Measurements from ENCODE around the gene GLB1L2.

GRCh38 chr11:134395002-134395401 lies 63.2 kb downstream of the GLB1L2 start:
- TF ChIP-seq SP1 (IDR thresholded peaks at IDR 0.05) (no peak), BHLHE40 (IDR thresholded peaks at IDR 0.05; ENCODE audit: borderline replicate concordance) (no peak), ARNT (IDR thresholded peaks at IDR 0.05) (no peak), ZNF384 (IDR thresholded peaks at IDR 0.05) (no peak), FOXA1 (IDR thresholded peaks at IDR 0.05) (no peak), PKNOX1 (IDR thresholded peaks at IDR 0.05) (no peak), FOXM1 (IDR thresholded peaks at IDR 0.05; ENCODE audit: borderline replicate concordance) (no peak), ELF4 (IDR thresholded peaks at IDR 0.05) (no peak), SUZ12 (IDR thresholded peaks at IDR 0.05) (no peak)
